DOHH2 (cell line): ENCODE results near the gene TGFB2.

Experiments
- EZH2phosphoT487 ChIP-seq: fragments of 200-600 bp; sonication (generic); IDR thresholded peaks from 2 replicates; pipeline ENCODE4 v1.6.1; 2017; ENCODE audit warnings: borderline replicate concordance, mild to moderate bottlenecking, antibody characterized with exemption, low read length, moderate library complexity, mixed read lengths
- TF ChIP-seq, protein P1 (sequence below): fragments of 200-600 bp; sonication (generic); IDR thresholded peaks from one replicate; pipeline ENCODE4 v1.5.1; 2014; ENCODE audit warnings: antibody characterized with exemption, mild to moderate bottlenecking, low read depth, low read length; ENCODE audit not compliant: poor library complexity, severe bottlenecking

DNA sequence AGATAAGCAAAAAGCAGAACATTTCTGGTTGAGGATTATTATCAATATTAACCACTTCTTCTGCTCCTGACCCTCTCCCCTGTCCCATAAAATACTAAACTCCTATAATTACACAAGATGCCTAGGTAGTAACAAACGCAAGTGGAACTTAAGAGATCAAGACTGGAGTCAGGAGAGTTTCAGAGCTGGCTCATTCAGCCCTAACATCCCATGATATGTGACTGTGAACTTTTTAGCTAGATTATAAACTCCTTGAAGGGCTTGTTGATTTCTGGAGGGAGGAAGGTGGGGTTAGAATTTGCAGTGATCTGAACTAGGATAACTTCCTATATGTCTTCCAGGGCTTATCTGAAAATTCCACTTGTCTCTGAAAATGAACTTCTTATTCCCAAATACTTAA is 130.6 kb downstream of the TGFB2 start:
- TF ChIP-seq EZH2phosphoT487: no peak
- TF ChIP-seq, protein P1, sequence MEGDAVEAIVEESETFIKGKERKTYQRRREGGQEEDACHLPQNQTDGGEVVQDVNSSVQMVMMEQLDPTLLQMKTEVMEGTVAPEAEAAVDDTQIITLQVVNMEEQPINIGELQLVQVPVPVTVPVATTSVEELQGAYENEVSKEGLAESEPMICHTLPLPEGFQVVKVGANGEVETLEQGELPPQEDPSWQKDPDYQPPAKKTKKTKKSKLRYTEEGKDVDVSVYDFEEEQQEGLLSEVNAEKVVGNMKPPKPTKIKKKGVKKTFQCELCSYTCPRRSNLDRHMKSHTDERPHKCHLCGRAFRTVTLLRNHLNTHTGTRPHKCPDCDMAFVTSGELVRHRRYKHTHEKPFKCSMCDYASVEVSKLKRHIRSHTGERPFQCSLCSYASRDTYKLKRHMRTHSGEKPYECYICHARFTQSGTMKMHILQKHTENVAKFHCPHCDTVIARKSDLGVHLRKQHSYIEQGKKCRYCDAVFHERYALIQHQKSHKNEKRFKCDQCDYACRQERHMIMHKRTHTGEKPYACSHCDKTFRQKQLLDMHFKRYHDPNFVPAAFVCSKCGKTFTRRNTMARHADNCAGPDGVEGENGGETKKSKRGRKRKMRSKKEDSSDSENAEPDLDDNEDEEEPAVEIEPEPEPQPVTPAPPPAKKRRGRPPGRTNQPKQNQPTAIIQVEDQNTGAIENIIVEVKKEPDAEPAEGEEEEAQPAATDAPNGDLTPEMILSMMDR: no peak
